ENCODE data around the gene GRIK4.

GRIK4 gene

DNA sequence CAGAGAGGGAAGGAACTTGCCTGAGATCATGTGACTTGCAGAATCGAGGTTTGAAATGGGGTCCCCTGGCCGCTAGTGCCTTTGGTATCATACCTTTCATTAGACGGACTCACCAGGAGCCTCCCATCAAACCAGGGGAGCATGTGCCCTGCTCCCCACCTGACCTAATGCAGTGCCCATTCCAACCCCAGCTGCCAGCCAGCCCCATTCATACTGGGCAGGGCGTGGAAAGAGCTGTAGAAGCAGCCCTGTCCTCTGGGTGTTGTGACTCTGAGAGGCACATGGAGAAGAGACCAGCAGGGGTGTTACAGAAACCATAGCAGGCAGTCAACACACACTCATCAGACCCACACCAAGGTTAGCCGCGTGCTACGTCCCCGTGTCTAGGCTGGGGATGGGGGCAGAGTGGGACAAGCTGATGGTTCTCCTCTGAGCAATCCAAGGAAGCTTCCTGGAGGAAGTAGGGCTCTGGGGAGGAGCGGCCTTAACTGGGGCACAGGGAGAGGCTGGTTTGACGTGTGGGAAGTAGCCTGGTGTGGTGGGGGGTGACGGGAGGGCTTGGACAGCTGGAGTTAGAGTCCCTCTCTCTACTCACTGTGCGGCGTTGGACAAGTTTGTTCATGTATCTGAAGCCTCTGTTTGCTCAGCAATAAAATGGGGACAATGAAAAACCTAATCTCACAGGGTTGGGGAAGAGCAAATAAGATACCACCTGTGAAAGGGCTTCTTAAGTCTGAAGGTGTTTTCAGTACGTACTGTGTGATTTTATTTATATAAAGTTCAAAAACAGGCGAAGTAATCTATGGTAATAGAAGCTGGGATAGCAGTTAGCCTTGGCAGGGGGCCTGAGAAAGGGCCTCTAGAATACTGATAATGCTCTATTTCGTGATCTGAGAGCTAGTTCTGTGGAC lies 14.0 kb downstream of the GRIK4 start:
- DNase-seq (ENCODE audit: low read depth, low spot score): no peak

DNA sequence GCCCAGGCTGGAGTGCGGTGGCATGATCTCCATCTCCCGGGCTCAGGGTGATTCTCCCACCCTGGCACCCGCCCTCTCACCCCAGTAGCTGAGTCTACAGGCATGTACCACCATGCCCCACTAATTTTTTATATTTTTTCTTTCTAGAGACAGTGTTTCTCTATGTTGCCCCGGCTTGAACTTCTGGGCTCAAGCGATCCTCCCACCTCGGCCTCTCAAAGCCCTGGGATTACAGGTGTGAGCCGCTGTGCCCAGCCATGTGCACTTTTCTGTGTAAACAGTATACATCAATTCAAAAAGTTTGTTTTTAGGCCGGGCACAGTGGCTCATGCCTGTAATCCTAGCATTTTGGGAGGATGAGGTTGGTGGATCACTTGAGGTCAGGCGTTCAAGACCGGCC lies 14.7 kb downstream of the GRIK4 start:
- no peak for DNase-seq (ENCODE audit: low read depth, low spot score)

DNA sequence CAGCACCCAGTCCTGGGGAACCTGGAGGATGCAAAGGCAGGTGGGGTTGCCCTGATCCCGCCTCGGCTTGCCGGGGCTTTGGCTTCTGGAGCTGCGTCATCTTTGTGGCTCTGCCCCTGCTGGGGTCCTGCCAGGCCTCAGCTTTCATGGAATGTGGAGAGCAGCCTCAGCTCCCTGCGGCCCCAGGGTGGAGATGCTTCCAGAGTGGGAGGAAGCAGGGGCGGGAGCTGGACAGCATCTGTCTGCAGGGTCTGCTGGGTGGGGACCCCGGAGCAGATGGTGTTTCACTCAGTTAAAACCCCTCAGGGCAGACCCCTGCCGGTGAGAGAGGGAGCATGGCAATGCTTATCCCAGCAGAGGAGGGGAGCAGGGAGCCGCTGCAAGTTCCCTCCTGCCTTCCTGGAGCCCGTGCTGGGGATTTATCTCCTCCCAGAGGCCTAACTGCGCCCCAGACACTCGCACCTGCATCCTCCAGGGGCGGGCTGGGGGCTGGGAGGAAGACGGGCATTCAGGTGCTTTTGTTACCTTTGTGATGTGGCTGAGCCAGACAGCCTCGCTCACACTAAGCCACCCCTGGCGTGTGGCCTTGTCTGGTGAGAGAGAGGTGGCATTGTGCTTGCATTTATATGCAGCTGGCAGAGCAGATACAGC lies 15.7 kb downstream of the GRIK4 start:
- DNase-seq (ENCODE audit: low read depth, low spot score): peak; percentile 71

DNA sequence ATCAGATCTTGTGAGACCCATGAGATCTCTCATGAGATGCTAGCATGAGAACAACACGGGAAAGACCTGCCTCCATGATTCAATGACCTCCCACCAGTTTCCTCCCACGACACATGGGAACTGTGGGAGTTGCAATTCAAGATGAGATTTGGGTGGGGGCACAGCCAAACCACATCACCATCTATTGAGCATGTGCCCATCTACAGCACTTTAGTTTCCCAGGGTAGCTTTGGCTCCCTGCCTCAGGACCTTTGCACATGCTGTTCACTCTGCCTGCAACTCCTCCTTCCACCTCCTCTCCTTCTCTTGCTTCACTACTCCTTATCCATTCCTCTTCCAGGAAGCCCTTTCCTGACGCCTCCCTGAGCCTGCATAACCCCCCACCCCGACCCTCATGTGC lies 17.2 kb downstream of the GRIK4 start:
- no peak for DNase-seq (ENCODE audit: low read depth, low spot score)

DNA sequence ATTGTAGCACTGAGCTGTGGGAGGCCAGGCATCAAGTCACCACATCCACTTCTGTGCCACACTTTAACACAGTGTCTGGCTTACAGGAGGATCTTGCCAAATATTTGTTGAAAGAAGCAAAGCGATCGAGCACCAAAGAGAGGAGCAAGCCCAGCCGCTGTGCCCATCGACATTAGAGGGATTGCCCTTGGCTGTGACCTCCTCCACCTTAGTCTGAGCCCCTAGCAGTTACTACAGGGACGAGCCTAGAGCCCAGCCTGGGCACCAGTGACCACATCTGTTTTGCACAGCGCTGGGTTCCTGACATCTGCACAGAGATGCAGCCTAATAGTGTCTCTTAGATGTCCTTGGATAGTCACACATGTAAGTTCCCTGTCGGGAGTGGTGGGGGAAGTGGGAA lies 17.7 kb downstream of the GRIK4 start:
- DNase-seq (ENCODE audit: low read depth, low spot score): no peak

DNA sequence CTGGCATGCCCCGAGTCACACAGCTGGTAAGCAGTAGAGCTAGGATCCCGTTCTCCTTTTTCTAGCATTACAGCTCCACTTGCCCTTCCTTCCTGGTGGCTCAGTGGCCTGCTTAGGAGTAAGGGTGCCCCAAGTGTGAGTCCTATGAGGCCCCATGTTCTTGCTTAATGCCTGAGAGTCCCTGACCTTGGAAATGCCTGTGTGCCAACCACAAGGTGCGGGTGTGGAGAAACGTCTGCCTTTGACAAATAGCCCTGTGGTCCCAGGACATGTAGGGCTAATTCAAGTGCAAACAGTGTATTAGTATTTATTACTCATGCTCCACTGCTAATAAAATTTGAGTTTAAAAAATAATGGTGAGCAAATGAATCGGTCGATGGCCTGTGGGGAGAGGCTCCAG lies 18.4 kb downstream of the GRIK4 start:
- DNase-seq (ENCODE audit: low read depth, low spot score): no peak

DNA sequence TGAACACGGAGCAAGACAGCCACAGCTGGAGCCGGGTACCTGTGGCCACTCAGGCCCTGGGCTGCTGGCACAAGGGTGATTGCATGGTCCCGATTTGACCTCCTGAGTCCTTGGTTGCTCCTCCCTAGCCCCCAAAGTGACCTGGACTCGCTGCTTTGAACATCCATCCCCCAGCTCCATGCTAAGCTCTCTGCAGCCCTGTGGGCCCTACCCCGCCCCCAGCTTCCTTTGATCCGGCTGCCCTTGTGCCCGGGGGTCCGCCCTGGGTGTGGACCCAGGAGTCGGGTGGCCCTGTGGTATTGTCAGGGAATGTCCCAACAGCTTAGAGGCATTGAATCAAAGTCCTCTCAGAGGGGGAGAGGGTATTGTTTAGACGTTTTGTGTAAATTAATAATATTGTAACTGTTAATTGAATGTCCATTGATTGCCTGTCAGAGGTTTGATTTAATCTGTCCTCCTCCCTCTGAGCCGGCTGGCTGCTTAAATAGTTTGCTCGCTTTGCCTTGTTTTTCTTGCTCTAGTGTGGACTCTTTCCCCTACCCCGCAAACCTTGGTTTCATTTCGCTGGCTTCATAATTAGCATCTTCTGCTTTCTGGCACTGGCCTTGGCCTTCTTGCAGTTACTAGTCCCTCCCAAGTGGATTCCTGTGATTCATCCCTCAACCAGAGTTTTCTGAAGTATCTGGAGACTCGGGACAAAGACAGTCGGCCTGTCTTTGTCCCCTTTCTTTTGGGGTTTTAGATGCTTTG lies 20.7 kb downstream of the GRIK4 start:
- no peak for DNase-seq (ENCODE audit: low read depth, low spot score)

DNA sequence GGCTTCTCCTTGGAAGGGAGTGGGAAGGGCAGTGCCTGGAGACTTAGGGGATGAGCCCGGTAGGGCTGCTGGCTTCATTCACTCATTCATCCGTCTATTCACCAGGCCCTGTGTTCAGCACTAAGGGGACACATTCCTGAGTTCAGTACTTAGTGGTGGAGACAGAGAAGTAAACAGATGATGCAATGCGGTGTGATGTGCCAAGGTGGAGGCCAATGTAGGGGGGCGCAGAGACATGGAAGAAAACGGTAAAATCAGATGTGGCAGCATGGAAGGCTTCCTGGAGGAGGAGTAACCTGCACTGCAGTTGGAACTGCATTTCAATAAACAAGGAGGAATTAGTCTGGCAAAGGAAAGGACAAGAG lies 21.3 kb downstream of the GRIK4 start:
- DNase-seq (ENCODE audit: low read depth, low spot score): no peak

DNA sequence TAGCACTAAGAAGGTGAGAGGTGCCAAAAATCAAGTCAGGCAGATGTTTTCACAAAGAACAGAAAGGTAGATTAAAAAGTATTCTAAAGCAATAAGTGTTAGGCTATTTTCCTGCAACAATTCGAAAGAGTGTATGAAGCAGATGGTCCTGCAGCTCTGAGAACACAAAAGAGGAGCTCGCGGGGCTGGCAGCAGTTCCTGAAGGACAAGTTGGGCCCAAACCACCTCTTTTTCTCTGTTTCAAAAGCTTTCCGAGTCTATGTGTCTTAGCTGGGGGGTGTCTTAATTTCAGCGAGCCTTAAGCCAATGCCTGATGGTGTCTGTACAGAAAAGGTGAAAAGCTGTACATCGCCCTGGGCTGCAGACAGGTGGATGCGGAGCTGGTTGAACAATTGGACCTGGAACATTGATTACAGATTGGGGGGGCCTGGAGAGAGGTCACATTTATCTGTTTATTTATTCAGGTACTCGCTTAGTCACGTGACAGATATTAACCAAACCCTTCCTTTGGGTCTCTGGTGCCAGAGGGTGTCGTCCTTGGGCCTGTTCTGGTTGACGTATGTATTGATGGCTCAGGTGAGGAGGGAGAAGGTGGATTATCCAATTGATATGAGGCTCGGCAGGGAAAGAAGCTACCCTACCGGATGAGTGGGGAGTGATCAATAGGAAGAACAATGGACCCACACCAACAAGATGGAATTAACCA lies 24.7 kb downstream of the GRIK4 start:
- no peak for DNase-seq (ENCODE audit: low read depth, low spot score)

DNA sequence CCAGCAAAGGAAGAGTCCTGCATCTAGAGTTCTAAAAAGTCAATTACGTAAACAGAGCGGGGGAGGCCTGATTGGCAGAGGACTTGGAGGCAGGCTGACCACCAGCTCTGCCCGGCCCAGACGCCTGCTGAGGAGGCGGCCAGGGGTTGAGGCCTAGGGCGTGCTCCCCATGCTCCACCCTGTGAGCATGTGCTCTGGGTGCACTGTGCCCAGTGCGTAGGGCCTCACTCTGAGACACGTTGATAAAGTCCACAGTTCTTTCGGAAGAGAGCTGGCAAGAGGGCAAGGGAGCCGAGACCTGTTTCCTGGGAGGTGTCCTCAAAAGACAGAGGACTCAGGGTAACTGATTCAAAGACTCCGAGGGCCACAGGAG lies 25.2 kb downstream of the GRIK4 start:
- no peak for DNase-seq (ENCODE audit: low read depth, low spot score)

DNA sequence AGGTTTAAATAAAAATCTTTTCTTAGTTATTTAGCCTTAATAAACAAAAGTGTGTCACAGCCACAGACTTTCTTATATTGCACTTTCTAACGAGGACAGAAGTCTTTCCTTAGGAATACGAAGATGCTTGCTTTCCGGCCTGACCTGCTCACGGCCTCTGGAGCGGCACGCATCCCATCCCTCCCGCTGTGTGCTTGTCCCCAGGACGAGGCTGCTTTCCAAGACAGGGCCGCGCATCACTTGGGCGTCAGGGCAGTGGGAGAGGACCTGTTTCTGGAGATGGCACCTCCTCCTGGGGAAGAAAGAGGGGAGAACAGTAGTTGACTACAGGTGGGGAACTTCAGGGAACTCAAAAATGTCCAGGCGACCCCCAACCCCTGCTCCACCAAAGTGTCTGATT lies 26.4 kb downstream of the GRIK4 start:
- DNase-seq (ENCODE audit: low read depth, low spot score): no peak

DNA sequence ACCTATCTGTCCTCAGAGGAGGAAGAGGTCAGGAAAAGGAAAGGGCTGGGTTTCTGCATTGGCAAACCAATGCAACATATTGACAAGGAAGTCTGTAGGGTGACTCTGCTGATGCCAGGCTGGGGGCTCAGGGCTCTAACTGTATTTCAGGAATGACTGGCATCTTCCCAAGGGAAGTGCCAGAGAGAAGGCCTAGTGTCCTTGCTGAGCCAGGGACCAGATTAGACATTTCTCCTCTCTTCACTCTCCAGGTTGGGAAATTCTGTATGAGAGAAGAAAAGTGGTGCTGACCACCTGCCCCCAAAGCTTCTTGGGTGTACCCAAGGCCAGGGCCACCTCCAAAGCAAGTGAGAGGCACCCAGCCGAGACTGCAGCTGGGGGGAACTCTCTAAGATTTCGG lies 27.2 kb downstream of the GRIK4 start:
- no peak for DNase-seq (ENCODE audit: low read depth, low spot score)

DNA sequence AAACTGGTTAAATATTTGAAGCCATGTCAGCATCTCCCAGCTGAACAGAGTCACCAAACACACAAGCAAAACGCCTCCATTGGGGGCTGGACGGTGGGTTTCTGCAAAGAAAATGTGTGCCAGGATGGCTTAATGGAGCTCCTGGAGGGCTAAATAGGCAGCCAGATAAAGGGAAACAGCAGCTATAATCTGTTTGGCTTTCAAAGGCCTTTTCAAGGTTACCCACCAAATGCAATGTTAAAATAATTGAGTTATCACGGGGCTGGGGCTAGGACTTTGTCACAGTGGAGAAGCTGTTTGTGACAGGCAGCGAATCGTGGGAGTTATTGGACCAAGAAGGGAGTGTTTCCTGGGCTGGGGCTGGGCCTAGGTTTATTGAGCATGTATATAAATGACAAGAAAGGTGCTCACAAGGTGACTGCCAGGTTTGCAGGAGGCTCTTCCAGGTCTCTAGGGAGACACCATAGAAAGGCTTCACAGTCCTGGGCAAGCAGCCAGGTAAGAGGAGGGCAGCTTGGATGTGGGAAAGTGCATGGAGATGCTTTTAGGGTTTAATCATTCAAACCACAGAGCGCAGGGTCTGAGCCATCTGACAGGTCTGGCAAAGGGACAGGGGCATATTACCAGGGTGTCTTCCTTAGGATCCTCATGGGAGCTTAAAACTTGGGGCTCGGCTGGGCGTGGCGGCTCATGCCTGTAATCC lies 28.3 kb downstream of the GRIK4 start:
- DNase-seq (ENCODE audit: low read depth, low spot score): no peak

DNA sequence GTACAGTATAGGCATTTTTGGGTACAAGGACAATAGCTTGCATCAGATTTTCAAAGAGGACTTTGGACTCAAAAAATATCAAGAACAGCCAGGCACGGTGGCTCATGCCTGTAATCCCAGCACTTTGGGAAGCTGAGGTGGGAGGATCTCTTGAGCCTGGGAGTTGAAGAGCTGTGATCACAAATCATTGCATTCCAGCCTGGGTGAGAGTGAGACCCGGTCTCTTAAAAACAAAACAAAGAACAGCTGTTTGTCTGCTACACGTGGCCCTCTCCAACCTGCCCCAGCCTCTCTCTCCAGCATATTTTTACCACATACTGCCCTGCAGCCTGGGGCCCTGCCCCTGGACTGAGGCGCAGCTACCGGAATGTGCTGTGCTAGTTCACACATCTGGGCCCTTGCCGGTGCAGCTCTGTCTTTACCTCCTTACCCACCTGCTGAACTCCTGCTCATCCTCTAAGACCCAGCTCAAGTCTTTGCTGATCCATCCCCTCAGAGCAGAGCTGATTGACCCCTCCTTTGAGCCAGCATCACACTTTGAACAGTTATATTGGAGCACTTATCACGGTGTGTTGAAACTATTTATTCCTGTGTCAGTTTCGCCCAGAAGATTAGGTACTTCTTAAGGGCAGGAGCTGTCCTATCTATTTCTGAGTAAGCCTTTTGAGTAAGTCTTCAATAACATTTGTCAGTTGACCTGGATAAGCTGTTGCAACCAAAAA lies 29.4 kb downstream of the GRIK4 start:
- no peak for DNase-seq (ENCODE audit: low read depth, low spot score)

DNA sequence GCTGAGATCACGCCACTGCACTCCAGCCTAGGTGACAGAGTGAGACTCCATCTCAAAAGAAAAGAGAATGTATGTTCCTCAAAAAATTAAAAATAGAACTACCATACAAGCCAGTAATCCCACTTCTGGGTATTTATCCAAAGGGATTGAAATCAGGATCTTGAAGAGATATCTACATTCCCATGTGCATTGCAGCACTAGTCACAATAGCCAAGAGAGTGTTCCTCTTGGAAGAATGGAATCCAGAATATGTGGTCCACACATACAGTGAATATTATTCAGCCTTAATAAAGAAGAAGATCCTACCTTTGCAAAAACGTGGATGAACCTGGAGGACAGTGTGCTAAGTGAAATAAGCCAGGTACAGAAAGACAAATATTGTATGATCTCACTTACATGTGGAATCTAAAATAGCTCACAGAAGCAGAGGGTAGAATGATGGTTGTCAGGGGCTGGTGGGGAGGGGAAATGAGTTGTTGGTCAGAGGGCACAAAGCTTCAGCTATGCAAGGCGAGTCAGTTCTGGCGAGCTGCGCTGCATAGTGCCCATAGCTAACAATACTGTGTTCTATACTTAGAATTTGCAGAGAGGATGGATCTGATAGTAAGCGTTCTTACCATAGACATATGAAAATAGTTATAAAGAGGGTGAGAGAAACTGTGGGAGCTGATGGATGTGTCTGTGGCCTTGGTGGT lies 32.1 kb downstream of the GRIK4 start:
- DNase-seq (ENCODE audit: low read depth, low spot score): no peak

DNA sequence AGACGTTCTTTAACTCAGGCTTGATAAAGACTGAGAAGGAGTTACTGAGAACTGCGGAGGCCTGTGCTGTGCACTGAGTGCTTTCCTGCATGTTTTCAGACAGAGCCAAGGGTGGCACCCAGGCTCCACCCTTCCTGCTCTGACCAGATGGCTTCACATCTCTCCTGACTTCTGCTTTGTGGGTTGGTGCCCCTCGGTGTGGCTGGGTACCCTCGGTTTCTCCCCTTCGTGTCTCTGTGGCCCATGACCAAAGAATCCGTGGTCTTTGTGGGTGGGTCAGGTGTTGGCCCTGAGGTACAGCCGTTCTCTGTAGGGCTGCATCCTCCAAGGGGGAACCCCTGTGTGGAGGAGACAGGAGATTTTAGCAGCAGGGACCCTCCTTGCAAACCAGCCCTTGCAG lies 34.3 kb downstream of the GRIK4 start:
- no peak for DNase-seq (ENCODE audit: low read depth, low spot score)

DNA sequence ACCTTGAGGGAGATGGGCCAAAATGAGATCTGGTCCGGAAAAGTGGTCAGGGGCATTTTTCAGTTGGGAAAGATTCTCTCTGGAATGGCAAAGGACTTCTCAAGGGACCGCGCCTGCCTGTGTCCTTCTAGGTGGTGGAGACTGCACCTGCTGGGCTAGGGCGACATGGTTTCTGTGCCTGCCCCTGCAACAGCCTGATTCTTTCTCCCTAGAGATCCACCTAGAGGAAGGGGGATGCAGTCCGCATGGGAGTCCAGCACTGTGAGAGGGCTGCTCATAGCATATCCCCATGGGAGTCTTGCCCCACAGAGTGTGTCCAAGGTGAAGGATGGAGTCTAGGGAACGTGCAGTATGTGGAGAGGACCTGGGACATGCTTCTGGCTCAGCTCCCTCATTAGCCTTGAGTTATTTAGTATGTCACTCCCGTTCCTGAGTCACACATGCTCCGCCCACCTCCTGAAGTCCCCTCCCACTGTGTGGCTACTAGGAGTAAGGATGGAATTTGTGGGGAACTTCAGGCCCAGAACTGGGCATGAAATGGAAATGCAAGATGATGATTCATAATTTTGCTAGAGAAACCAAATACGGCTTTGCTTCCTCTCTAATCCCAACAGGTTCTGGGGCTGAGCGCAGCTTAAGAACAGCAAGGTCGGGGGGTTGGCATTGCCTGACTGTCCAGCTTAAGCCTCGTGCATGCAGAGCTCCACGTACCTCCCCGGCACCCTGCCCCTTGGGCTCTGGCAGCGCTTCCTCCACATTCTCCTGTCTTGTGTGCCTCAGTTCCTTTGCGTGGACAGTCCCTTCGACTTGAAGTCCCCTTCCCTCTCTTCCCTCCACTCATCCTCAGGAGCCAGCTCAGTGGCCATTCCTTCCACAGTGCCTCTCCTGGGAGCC lies 35.0 kb downstream of the GRIK4 start:
- DNase-seq (ENCODE audit: low read depth, low spot score): no peak

DNA sequence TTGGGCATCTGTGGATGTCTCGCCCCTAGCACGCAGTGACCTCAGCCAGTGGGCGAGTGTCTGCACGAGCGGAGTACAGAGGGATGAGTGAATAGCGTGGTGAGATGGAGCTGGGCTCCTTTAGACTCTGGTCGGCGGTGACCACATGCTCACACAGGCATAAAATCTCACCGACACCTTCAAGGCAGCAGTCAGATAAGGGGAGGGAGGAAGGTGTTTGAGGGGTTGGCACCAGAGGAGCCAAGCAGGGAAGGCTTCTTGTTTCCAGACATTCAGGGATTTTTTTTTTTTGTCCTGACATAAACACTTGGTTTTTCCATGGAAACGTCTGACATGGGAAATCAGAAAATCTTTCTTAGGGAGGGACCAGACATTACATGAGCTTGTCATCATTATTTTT lies 35.8 kb downstream of the GRIK4 start:
- DNase-seq (ENCODE audit: low read depth, low spot score): no peak
